ENCODE results near the gene GALNT4. TPM values are rescaled to one million over a fixed set of nuclear protein-coding genes. Genes with fewer than 3 reads are reported as not detected.

The GALNT4 gene
- polyA plus RNA-seq, 1 experiment: 7.3 TPM

GRCh38 chr12:89544022-89544421, 19.4 kb upstream of the GALNT4 start:
- DNase-seq (ENCODE audit: low read depth, low spot score): no peak
- Histone ChIP-seq H3K4me3 (ENCODE audit: low read depth, low read length) (no peak overlapping the region), H3K9me3 (ENCODE audit: control insufficient read depth, insufficient read depth, low read length) (no peaks in the 10 kb centered on the region), H3K27me3 (ENCODE audit: control insufficient read depth, insufficient read depth, low read length) (no peaks in the 10 kb centered on the region), H3K27ac (ENCODE audit: low read depth, low read length) (no peak overlapping the region)
- ChIA-PET CTCF (interaction anchor here (0.5 to 3.3 kb wide), 28 partner anchors 8 to 1401 kb away, joined by 3 to 19 read pairs (median 3); no protein-coding TSS in a partner anchor), POLR2A (no interaction called here)
- no peak for TF ChIP-seq CTCF (IDR thresholded peaks at IDR 0.05; ENCODE audit: low read depth, low read length)

GRCh38 chr12:89542912-89543592, 18.5 kb upstream of the GALNT4 start:
- H3K9me3 ChIP-seq (ENCODE audit: control insufficient read depth, insufficient read depth, low read length): no peaks in the 10 kb centered on the region
- CTCF ChIA-PET: interaction anchor here (0.6 to 3.3 kb wide), 35 partner anchors 9 to 1402 kb away, joined by 3 to 19 read pairs (median 3); no protein-coding TSS in a partner anchor
- POLR2A ChIA-PET: no interaction called here
- H3K27me3 ChIP-seq (ENCODE audit: control insufficient read depth, insufficient read depth, low read length): no peaks in the 10 kb centered on the region
- TF ChIP-seq CTCF (IDR thresholded peaks at IDR 0.05; ENCODE audit: low read depth, low read length): peak; percentile 94
- DNase-seq (ENCODE audit: low read depth, low spot score): peak; percentile 52
- H3K4me3 ChIP-seq (ENCODE audit: low read depth, low read length): no peak overlapping the region
- no peak overlapping the region for H3K27ac ChIP-seq (ENCODE audit: low read depth, low read length)

- H3K4me3 ChIP-seq (ENCODE audit: low read depth, low read length): no peak overlapping the region
- no peaks in the 10 kb centered on the region for H3K27me3 ChIP-seq (ENCODE audit: control insufficient read depth, insufficient read depth, low read length)
- no peak overlapping the region for H3K27ac ChIP-seq (ENCODE audit: low read depth, low read length)
- no peak for DNase-seq (ENCODE audit: low read depth, low spot score)
- ChIA-PET CTCF (interaction anchor here (0.8 to 3.3 kb wide), 13 partner anchors 10 to 1403 kb away, joined by 3 to 19 read pairs (median 3); no protein-coding TSS in a partner anchor), POLR2A (no interaction called here)
- no peak for TF ChIP-seq CTCF (IDR thresholded peaks at IDR 0.05; ENCODE audit: low read depth, low read length)
- H3K9me3 ChIP-seq (ENCODE audit: control insufficient read depth, insufficient read depth, low read length): no peaks in the 10 kb centered on the region
These were observed 17.6 kb upstream of the GALNT4 start for GRCh38 chr12:89542236-89542635.

GRCh38 chr12:89540586-89540985, 16.0 kb upstream of the GALNT4 start:
- POLR2A ChIA-PET: no interaction called here
- TF ChIP-seq CTCF (IDR thresholded peaks at IDR 0.05; ENCODE audit: low read depth, low read length): no peak
- Histone ChIP-seq H3K9me3 (ENCODE audit: control insufficient read depth, insufficient read depth, low read length) (no peaks in the 10 kb centered on the region), H3K27me3 (ENCODE audit: control insufficient read depth, insufficient read depth, low read length) (no peaks in the 10 kb centered on the region), H3K4me3 (ENCODE audit: low read depth, low read length) (no peak overlapping the region), H3K27ac (ENCODE audit: low read depth, low read length) (no peak overlapping the region)
- CTCF ChIA-PET: no interaction called here
- DNase-seq (ENCODE audit: low read depth, low spot score): no peak

- POLR2A ChIA-PET: no interaction called here
- no peak overlapping the region for H3K27ac ChIP-seq (ENCODE audit: low read depth, low read length)
- DNase-seq (ENCODE audit: low read depth, low spot score): no peak
- no peak overlapping the region for H3K4me3 ChIP-seq (ENCODE audit: low read depth, low read length)
- no peak for TF ChIP-seq CTCF (IDR thresholded peaks at IDR 0.05; ENCODE audit: low read depth, low read length)
- H3K9me3 ChIP-seq (ENCODE audit: control insufficient read depth, insufficient read depth, low read length): no peaks in the 10 kb centered on the region
- no peaks in the 10 kb centered on the region for H3K27me3 ChIP-seq (ENCODE audit: control insufficient read depth, insufficient read depth, low read length)
- CTCF ChIA-PET: interaction anchor here (1.3 kb wide), 1 partner anchor 1315 kb away, joined by 3 read pairs; no protein-coding TSS in a partner anchor
These were observed 15.0 kb upstream of the GALNT4 start for GRCh38 chr12:89539426-89540223.
